ENCODE data around the gene CNOT6L.

GRCh38 chr4:77782102-77782835, 36.9 kb downstream of the CNOT6L start:
- TF ChIP-seq CTCF (IDR thresholded peaks at IDR 0.05) (no peak), EP300 (IDR thresholded peaks at IDR 0.05) (no peak)

Data from tibial nerve (tissue), 4 donors.